ENCODE measurements around the gene PLA2G6. TPM values are rescaled to one million over a fixed set of nuclear protein-coding genes. Genes with fewer than 3 reads are reported as not detected.

PLA2G6 gene
- total and polyA plus RNA-seq, 9 of the 15 experiments (the other 6 are each of a cell fraction or from before 2014, with no cell fraction given) = 0.11 to 12.2 (median 9.7) TPM

- TF ChIP-seq MLLT1 (IDR thresholded peaks at IDR 0.05) = 0 out of 4 replicates have a peak, but pooled peaks of 1 of the 2 experiments have one; percentile 36
- TF ChIP-seq FIP1L1 (IDR thresholded peaks at IDR 0.05; ENCODE audit: low read depth, low read length, poor library complexity, severe bottlenecking) = peak; percentile 45
- no peak for TF ChIP-seq RREB1 (CRISPR knock-in tag; IDR thresholded peaks at IDR 0.05)
- TF ChIP-seq MAFK (IDR thresholded peaks at IDR 0.05; ENCODE audit: low read length) = no peak
- TF ChIP-seq FOXP1 (CRISPR knock-in tag; IDR thresholded peaks at IDR 0.05) = peak; percentile 2; the same call in 1 of the 2 replicates
- TF ChIP-seq ZNF699 (CRISPR knock-in tag; IDR thresholded peaks at IDR 0.05; ENCODE audit: insufficient replicate concordance) = no peak
- TF ChIP-seq E2F1 (CRISPR knock-in tag; IDR thresholded peaks at IDR 0.05) = no peak
- 0 out of 2 replicates have a peak, but pooled peaks have one; percentile 22 for TF ChIP-seq TFAP4 (CRISPR knock-in tag; IDR thresholded peaks at IDR 0.05; ENCODE audit: borderline replicate concordance)
- peak in 1 of 3 experiments; percentile 19; a peak in 1 of 6 replicates for TF ChIP-seq ZBTB11 (CRISPR knock-in tag; IDR thresholded peaks at IDR 0.05)
- TF ChIP-seq ELF4 (CRISPR knock-in tag; IDR thresholded peaks at IDR 0.05) = no peak
Measured at GRCh38 chr22:38201711-38202436, 20.2 kb upstream of the PLA2G6 start, which contains the start of gene MAFF (continued).

All from K562 (cell line).